ENCODE results near the gene WNK1. TPM values are rescaled to one million over a fixed set of nuclear protein-coding genes. Genes with fewer than 3 reads are reported as not detected.
A peak's percentile ranks its signal among the peaks of the same experiment; 100 is the strongest.
"Not testable (repeated sequence)": the region's sequence is repeated elsewhere in the genome, so short reads cannot be mapped to it uniquely, and the experiment has no call there.

The WNK1 gene
- total RNA-seq, result 100 to 1,000 TPM; 280 to 408 (median 326) TPM
- 10 to 100 TPM; 43.5 to 70.9 TPM for polyA plus RNA-seq
- long read RNA-seq, donor 1, partial matches to known transcripts, result 173 of 197 reads
- long read RNA-seq, donor 1, other reads (novel, unspliced or antisense), result 24 of 197 reads
- long read RNA-seq, donor 2, partial matches to known transcripts, result 154 of 222 reads
- long read RNA-seq, donor 2, other reads (novel, unspliced or antisense), result 68 of 222 reads
- long read RNA-seq, donor 3, partial matches to known transcripts, result 491 of 504 reads
- long read RNA-seq, donor 3, other reads (novel, unspliced or antisense), result 9 of 504 reads

- Histone ChIP-seq H3K27me3 (no peaks in the 10 kb centered on the region), H3K9me3 (no peaks in the 10 kb centered on the region), H3K27ac (peak within 1 kb of the TSS; percentile 93 to 99 (median 98)), H3K36me3 (no peaks in the 10 kb centered on the region), H3K4me3 (peak within 1 kb of the TSS; percentile 63 to 94 (median 86)), H3K4me1 (peaks cover 0 to 44% (median 34%) of the 10 kb centered on the region in 9 donors)
- DNase-seq, result peak; percentile 97 to 98
- peak; percentile 90 to 95 (median 92) for ATAC-seq
- intact Hi-C loops (cut with DNase I), result loop anchor here (1.0 to 10.0 kb wide), 19 partner anchors 35 to 195 kb away; partner anchors contain the start of gene RAD52 (in 3 of the 10)
- WGBS, 2 donors, result 0 to 1% methylated on average over 41 of the region's 41 CpGs
- no peak for TF ChIP-seq CTCF (IDR thresholded peaks at IDR 0.05)
Observed at GRCh38 chr12:751999-752694, at the start of gene WNK1. TSS of gene WNK1 (plus strand) at chr12:752579. CDS start at chr12:753566, 987 bp downstream.

DNA sequence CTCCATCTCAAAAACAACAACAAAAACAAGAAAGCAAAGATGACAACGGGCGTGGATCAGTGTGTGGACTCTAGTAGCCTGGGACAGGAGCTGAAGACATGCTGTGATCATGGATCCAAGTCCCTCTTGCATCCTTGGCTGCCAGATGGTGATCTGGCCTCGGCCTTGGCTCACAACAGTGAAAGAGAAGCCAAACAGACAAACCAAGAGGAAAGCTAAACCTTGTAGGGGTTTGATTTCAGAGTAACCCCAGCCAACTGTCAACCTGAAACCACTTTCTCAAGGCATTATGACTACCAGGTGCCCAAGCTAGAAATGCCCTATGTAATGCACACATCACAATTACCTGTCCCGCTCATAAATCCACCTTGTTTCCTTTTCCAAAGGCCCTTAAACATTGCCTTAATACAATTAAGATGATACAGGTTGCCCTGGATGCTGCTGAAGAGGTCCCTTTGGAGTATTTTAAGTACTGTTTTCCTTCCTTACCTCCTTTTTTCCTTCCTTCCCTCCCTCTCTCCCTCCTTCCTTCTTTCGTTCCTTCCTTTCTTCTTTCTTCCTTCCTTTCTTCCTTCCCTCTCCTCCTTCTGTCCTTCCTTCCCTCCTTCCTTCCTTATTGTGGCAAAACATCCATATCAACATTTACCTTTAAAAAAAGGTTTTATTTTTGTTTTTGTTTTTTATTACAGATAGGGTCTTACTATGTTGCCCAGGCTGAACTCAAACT, 47.7 kb upstream of the WNK1 start:
- intact Hi-C loops (cut with DNase I), result loop anchor here in 1 of 10 donors (5.0 kb wide), 1 partner anchor 57 kb away; no protein-coding TSS in a partner anchor
- Histone ChIP-seq H3K36me3 (no peaks in the 10 kb centered on the region), H3K9me3 (no peaks in the 10 kb centered on the region), H3K27ac (peak overlapping the region in 2 of 10 donors; percentile 30 to 72), H3K27me3 (no peaks in the 10 kb centered on the region), H3K4me3 (no peak overlapping the region), H3K4me1 (peaks cover 0 to 22% (median 10%) of the 10 kb centered on the region in 9 donors)
- DNase-seq (no peak), ATAC-seq (peak in 2 of 8 donors; percentile 37 to 41)
- WGBS, 2 donors, result 74 to 79% methylated on average over 5 of the region's 5 CpGs
- TF ChIP-seq CTCF (IDR thresholded peaks at IDR 0.05), result no peak

GRCh38 chr12:708084-708483, 44.3 kb upstream of the WNK1 start:
- ATAC-seq; intact Hi-C loops (cut with DNase I): not testable (repeated sequence)
- 80% methylated on average over 2 to 3 of the region's 3 CpGs for WGBS, 2 donors

GRCh38 chr12:709455-710020, 42.8 kb upstream of the WNK1 start:
- Histone ChIP-seq H3K27ac (no peak overlapping the region), H3K4me1 (peaks cover 0 to 25% (median 12%) of the 10 kb centered on the region in 9 donors), H3K36me3 (no peaks in the 10 kb centered on the region), H3K4me3 (no peak overlapping the region), H3K9me3 (no peaks in the 10 kb centered on the region), H3K27me3 (no peaks in the 10 kb centered on the region)
- 82% methylated on average over 7 of the region's 7 CpGs for WGBS, 2 donors
- ATAC-seq (no peak), DNase-seq (no peak)
- TF ChIP-seq CTCF (IDR thresholded peaks at IDR 0.05), result no peak
- intact Hi-C loops (cut with DNase I), result loop anchor here in 1 of 10 donors (10.0 kb wide), 1 partner anchor 135 kb away; no protein-coding TSS in a partner anchor

More at GRCh38 chr12:708084-708483, 44.3 kb upstream of the WNK1 start:
- not testable (repeated sequence) for H3K27ac ChIP-seq, H3K9me3 ChIP-seq, DNase-seq, H3K27me3 ChIP-seq, H3K36me3 ChIP-seq, H3K4me3 ChIP-seq
- H3K4me1 ChIP-seq, result peaks cover 0 to 23% (median 9%) of the 10 kb centered on the region in 9 donors
